Measurements from ENCODE around the gene BCDIN3D. TPM values are rescaled to one million over a fixed set of nuclear protein-coding genes. Genes with fewer than 3 reads are reported as not detected.

The BCDIN3D gene
- total and polyA plus RNA-seq, 2 of the 8 experiments (the other 6 are each of a cell fraction or from before 2014, with no cell fraction given), result 1.6 to 2.4 TPM

GRCh38 chr12:49877066-49877465, 34.2 kb upstream of the BCDIN3D start (continued):
- TF ChIP-seq KDM5A (IDR thresholded peaks at IDR 0.05; ENCODE audit: low read length) (no peak), CBX5 (IDR thresholded peaks at IDR 0.05; ENCODE audit: low read depth, low read length) (no peak), EP300 (IDR thresholded peaks at IDR 0.05; ENCODE audit: borderline replicate concordance in 1 of 2, low read depth in 2 of 2, low read length in 2 of 2) (no peak), YY1 (IDR thresholded peaks at IDR 0.05; ENCODE audit: low read depth, low read length) (no peak), NRF1 (IDR thresholded peaks at IDR 0.05; ENCODE audit: low read depth, low read length) (no peak), POU5F1 (IDR thresholded peaks at IDR 0.05; ENCODE audit: low read depth, low read length) (no peak), SAP30 (IDR thresholded peaks at IDR 0.05; ENCODE audit: insufficient read depth, insufficient replicate concordance, low read length) (no peak), SIN3A (conservative IDR thresholded peaks at IDR 0.05 in 1 of 2, IDR thresholded peaks at IDR 0.05 in 1 of 2; ENCODE audit: low read depth in 1 of 2, low read length in 2 of 2) (no peak), SUZ12 (IDR thresholded peaks at IDR 0.05; ENCODE audit: low read length) (no peak), SP1 (IDR thresholded peaks at IDR 0.05; ENCODE audit: low read depth, low read length) (no peak)

Data from H1 (cell line).